OCI-LY3 (cell line): ENCODE measurements around the gene CTSH.

ENCODE experiments used
- CTCF ChIP-seq: fragments of 200-600, 300-600 bp; sonication (generic); IDR thresholded peaks from 2 replicates; pipeline ENCODE4 v1.5.1; 2014; ENCODE audit warnings: antibody characterized with exemption, low read length, low read depth
- EZH2phosphoT487 ChIP-seq: fragments of 200-600 bp; shearing (Covaris generic); IDR thresholded peaks from 2 replicates; pipeline ENCODE4 v1.6.1; 2018; ENCODE audit warnings: antibody characterized with exemption, mixed run types, low read depth

- no peak for TF ChIP-seq CTCF
- TF ChIP-seq EZH2phosphoT487: no peak
These were observed 14.1 kb downstream of the CTSH start for GRCh38 chr15:78930577-78931388.
